Adrenal gland (tissue), 12 donors: Measurements from ENCODE around the gene MYMK. TPM values are rescaled to one million over a fixed set of nuclear protein-coding genes. Genes with fewer than 3 reads are reported as not detected.

Experiments
- DNase-seq, 7 donors: peaks; one replicate each; pipeline ENCODE4 v3.0.0-alpha.2; 2019 to 2020
- H3K27ac ChIP-seq, 5 donors: fragments of 200-600 bp; sonication (generic) in 4 of 5; 1 replicate in 3 of 5; 2 replicates in 2 of 5; pipeline versions ENCODE4 v1.5.1 to v1.8.0; 2016 to 2020; ENCODE audit warnings: mild to moderate bottlenecking in 1 of 5
- H3K27me3 ChIP-seq: fragments of 200-600 bp; 2 replicates; pipeline ENCODE4 v1.8.0; 2021
- H3K36me3 ChIP-seq, 2 donors: fragments of 200-600 bp; replicated peaks in 1 of 2; 1 replicate in 1 of 2; 2 replicates in 1 of 2; pipeline versions ENCODE4 v1.5.1 to v1.8.0; 2018 to 2022
- H3K4me1 ChIP-seq, 2 donors: fragments of 200-600 bp; replicated peaks in 1 of 2; 1 replicate in 1 of 2; 2 replicates in 1 of 2; pipeline versions ENCODE4 v1.5.1 to v1.8.0; 2018 to 2021
- H3K4me3 ChIP-seq, 4 donors: fragments of 200-600 bp; sonication (generic) in 3 of 4; one replicate each; pipeline ENCODE4 v1.5.1; 2016 to 2018
- H3K9me3 ChIP-seq, 3 donors: fragments of 200-600 bp; sonication (generic) in 1 of 3; replicated peaks in 1 of 3; 1 replicate in 2 of 3; 2 replicates in 1 of 3; pipeline versions ENCODE4 v1.5.1 to v1.8.0; 2016 to 2021
- CTCF ChIP-seq, 6 experiments: fragments of 450-650 bp in 4 of 6; fragments of 200-600 bp in 2 of 6; sonication (generic) in 1 of 6; IDR thresholded peaks; 1 replicate in 5 of 6; 2 replicates in 1 of 6; pipeline versions ENCODE4 v1.5.1 to v1.8.0; 2016 to 2021; ENCODE audit warnings: antibody characterized with exemption in 6 of 6, mild to moderate bottlenecking in 2 of 6, moderate library complexity in 1 of 6
- POLR2A ChIP-seq, 2 donors: fragments of 450-650 bp; IDR thresholded peaks; one replicate each; pipeline ENCODE4 v1.6.1; 2017; ENCODE audit warnings: antibody characterized with exemption in 2 of 2, mild to moderate bottlenecking in 2 of 2, moderate library complexity in 1 of 2
- WGBS, 4 donors: extraction: QIAGEN DNeasy Blood & Tissue Kit in 2 of 4; methylation state at CpG; one replicate each; pipeline versions ENCODE4 v1.1.5 to v1.1.7; 2013 to 2017; 5-methylcytosine and 5-hydroxymethylcytosine counted together
- intact Hi-C, 2 donors: fragments of 100-400 bp; cut with DNase I; formaldehyde crosslinking; loops; one replicate each; pipeline versions ENCODE4 v1.14.1 to v1.15.0; 2022 to 2023
- polyA plus RNA-seq, 3 donors: library from polyadenylated mRNA; stranded (reverse); fragments of 200-250 nt in 2 of 3; fragments of 350-450 nt in 1 of 3; fragmentation: Illumina TruSeq in 1 of 3; extraction: RNeasy Lipid Tissue Mini Kit (QIAGEN cat#74804) in 1 of 3; gene quantifications; one replicate each; pipeline ENCODE4 v1.2.3, GENCODE V29; 2013 to 2014
- total RNA-seq, 9 donors: library from RNA; depleted of rRNA in 4 of 9; stranded (reverse); fragments of >200 nt in 4 of 9; fragments of 120-200 nt in 1 of 9; fragmentation: NEBNext Ultra II Directional in 1 of 9; extraction: Animal tissue kit (Norgen Biotek cat#: 25700) in 1 of 9; gene quantifications; one replicate each; pipeline versions ENCODE4 v1.1.0 to v1.2.4, GENCODE V29; 2013 to 2023
- donor health status: healthy with polysubstance abuse.
- donor health status: Bipolar disorder and iron deficiency.
- donor health status: DM: yes; HTN: yes; CAD: no.
- donor health status: DM: no; HTN: no; CAD: no.
- donor health status: DM: no; HTN: no; CAD: no.
- donor health status: DM: yes; HTN: yes; CAD: no.

Gene MYMK
- total and polyA plus RNA-seq, 12 donors = not detected

DNA sequence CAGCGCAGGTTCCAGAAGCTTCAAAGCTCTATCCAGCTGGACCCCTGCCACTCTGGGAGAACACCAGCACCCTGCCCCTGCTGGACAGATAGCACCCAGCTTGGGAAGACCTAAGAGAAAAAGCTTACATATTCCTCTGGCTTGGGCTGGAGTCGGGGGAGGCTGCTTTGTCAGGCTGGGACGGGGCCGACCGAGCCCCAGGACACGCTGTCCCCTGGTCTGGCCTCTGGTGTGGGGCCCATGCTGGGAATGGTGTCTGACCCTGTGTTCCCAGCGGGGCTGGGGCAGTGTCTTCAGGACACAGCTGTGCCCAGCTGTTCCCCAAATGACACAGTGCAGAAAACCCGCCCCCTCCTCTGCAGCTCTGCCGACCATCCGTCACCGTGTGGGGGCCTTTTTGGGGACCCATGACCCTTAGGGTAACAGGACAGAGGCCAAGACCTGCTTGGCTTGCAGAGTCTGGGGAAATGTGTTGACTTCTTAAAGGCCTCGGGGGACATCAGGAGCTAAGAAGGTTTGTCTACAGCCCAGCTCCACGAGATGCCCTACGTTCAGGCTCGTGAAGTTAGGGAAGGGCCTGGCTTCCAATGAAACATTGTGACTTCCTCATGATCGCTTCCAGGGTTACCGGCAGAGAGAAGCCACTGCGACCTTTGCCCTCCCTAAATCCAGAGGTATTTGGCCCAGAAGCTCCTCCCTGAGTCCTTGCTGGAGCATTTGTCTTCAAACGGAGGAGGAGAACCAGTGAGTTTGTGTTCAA, 25.4 kb downstream of the MYMK start:
- H3K27me3 ChIP-seq = no peaks in the 10 kb centered on the region
- DNase-seq = peak in 4 of 7 donors; percentile 19 to 76 (median 48)
- no peaks in the 10 kb centered on the region for H3K4me1 ChIP-seq
- H3K27ac ChIP-seq = peak overlapping the region in 3 of 5 donors; percentile 44 to 80 (median 51)
- 70 to 74% (median 73%) methylated on average over 11 to 19 of the region's 19 CpGs for WGBS, 4 donors
- H3K4me3 ChIP-seq = no peak overlapping the region
- H3K9me3 ChIP-seq = peaks cover 0 to 11% (median 0%) of the 10 kb centered on the region in 3 donors
- H3K36me3 ChIP-seq = no peaks in the 10 kb centered on the region
- intact Hi-C loops = no loop called here
- TF ChIP-seq POLR2A (IDR thresholded peaks at IDR 0.05) (no peak), CTCF (IDR thresholded peaks at IDR 0.05) (peak in 1 of 6 experiments; percentile 13)

- DNase-seq = no peak
- no peak overlapping the region for H3K4me3 ChIP-seq
- H3K27ac ChIP-seq = peak overlapping the region in 1 of 5 donors; percentile 63
- peaks cover 0 to 4% (median 0%) of the 10 kb centered on the region in 3 donors for H3K9me3 ChIP-seq
- H3K36me3 ChIP-seq = no peaks in the 10 kb centered on the region
- TF ChIP-seq POLR2A (IDR thresholded peaks at IDR 0.05) (no peak), CTCF (IDR thresholded peaks at IDR 0.05) (no peak)
- 64 to 70% (median 66%) methylated on average over 17 to 35 of the region's 35 CpGs for WGBS, 4 donors
- no peaks in the 10 kb centered on the region for H3K4me1 ChIP-seq
- H3K27me3 ChIP-seq = no peaks in the 10 kb centered on the region
- intact Hi-C loops = no loop called here
These were observed 27.6 kb downstream of the MYMK start for GRCh38 chr9:133496861-133497842.

DNA sequence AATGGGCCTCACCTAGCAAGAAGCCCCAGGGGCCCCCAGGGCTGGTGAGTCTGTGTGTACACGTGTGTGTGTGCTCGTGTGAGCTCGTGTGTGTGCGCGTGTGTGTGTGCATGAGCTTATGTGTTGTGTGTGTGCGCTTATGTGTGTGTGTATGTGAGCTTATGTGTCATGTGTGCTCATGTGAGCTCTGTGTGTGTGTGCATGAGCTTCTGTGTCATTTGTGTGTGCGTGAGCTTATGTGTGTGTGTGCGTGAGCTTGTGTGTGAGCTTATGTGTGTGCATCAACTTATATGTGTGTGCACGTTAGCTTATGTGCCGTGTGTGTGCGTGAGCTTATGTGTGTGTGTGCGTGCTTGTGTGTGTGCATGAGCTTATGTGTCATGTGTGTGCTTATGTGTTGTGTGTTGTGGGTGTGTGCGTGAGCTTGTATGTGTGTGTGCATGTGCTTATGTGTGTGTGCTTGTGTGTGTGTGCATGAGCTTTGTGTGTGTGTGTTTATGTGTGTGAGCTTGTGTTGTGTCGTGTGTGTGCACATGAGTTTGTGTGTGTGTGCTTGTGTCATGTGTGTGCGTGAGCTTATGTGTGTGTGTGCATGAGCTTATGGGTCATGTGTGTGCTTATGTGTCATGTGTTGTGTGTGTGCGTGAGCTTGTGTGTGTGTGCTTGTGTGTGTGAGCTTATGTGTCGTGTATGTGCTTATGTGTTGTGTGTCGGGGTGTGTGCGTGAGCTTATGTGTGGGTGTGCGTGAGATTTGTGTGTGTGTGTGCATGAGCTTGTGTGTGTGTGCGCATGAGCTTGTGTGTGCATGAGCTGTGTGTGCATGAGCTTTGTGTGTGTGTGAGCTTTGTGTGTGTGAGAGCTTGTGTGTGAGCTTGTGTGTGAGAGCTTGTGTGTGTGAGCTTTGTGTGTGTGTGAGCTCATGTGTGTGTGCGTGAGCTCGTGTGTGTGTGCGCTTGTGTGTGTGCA, 29.1 kb downstream of the MYMK start:
- WGBS, 4 donors = 86 to 92% (median 90%) methylated on average over 21 to 24 of the region's 24 CpGs
- H3K9me3 ChIP-seq = no peaks in the 10 kb centered on the region
- intact Hi-C loops = no loop called here
- H3K36me3 ChIP-seq = no peaks in the 10 kb centered on the region
- DNase-seq = no peak
- no peaks in the 10 kb centered on the region for H3K27me3 ChIP-seq
- peak overlapping the region in 1 of 5 donors; percentile 63 for H3K27ac ChIP-seq
- no peak overlapping the region for H3K4me3 ChIP-seq
- TF ChIP-seq CTCF (IDR thresholded peaks at IDR 0.05) (no peak), POLR2A (IDR thresholded peaks at IDR 0.05) (no peak)
- no peaks in the 10 kb centered on the region for H3K4me1 ChIP-seq
